Gastrocnemius medialis (tissue), 4 donors: ENCODE results near the gene CAMTA1. TPM values are rescaled to one million over a fixed set of nuclear protein-coding genes. Genes with fewer than 3 reads are reported as not detected.
A peak's percentile ranks its signal among the peaks of the same experiment; 100 is the strongest.

Source experiments
- ATAC-seq, 2 donors: fragments of 150-250 bp; one replicate each; pipeline ENCODE4 v1.9.1; 2016
- DNase-seq, 2 donors: peaks; one replicate each; pipeline ENCODE4 v3.0.0-alpha.2; 2019
- H3K27ac ChIP-seq, 4 donors: fragments of 200-600 bp; sonication (generic); 1 replicate in 1 of 4; 2 replicates in 3 of 4; pipeline ENCODE4 v1.5.1; 2016 to 2018; ENCODE audit warnings: mild to moderate bottlenecking in 2 of 4, moderate library complexity in 1 of 4
- H3K27me3 ChIP-seq, 3 donors: fragments of 200-600 bp; sonication (generic) in 2 of 3; 1 replicate in 1 of 3; 2 replicates in 2 of 3; pipeline versions ENCODE4 v1.5.1 to v1.6.0; 2016 to 2019; ENCODE audit warnings: mild to moderate bottlenecking in 1 of 3, moderate library complexity in 1 of 3
- H3K36me3 ChIP-seq, 2 donors: fragments of 200-600 bp; sonication (generic) in 1 of 2; one replicate each; pipeline ENCODE4 v1.5.1; 2017 to 2018
- H3K4me1 ChIP-seq, 2 donors: fragments of 200-600 bp; sonication (generic) in 1 of 2; one replicate each; pipeline ENCODE4 v1.5.1; 2016 to 2017; ENCODE audit warnings: mild to moderate bottlenecking in 2 of 2
- H3K4me3 ChIP-seq, 4 donors: fragments of 200-600 bp; sonication (generic) in 3 of 4; 1 replicate in 1 of 4; 2 replicates in 3 of 4; pipeline ENCODE4 v1.5.1; 2016 to 2019; ENCODE audit warnings: mild to moderate bottlenecking in 2 of 4
- H3K9me3 ChIP-seq, 3 donors: fragments of 200-600 bp; sonication (generic) in 2 of 3; 1 replicate in 1 of 3; 2 replicates in 2 of 3; pipeline ENCODE4 v1.5.1; 2016 to 2019
- POLR2A ChIP-seq, 2 donors: fragments of 450-650 bp; IDR thresholded peaks; one replicate each; pipeline ENCODE4 v1.6.1; 2017; ENCODE audit warnings: antibody characterized with exemption in 2 of 2, mild to moderate bottlenecking in 2 of 2, moderate library complexity in 2 of 2
- in situ Hi-C, 4 donors: fragments of 200-750 bp; cut with MboI; loops; one replicate each; pipeline versions ENCODE4 v1.15.0 to v1.8.0; 2017; ENCODE audit warnings: low sequenced_read_pairs in 4 of 4
- intact Hi-C: fragments of 100-400 bp; cut with DNase I; formaldehyde crosslinking; loops from one replicate; pipeline ENCODE4 v1.15.1; 2023; ENCODE audit warnings: low total_unique reads
- total RNA-seq, 4 donors: library from RNA; depleted of rRNA; stranded (reverse); fragments of >200 nt; gene quantifications; one replicate each; pipeline versions ENCODE4 v1.1.0 to v1.2.3, GENCODE V29; 2016
- TF ChIP-seq, protein P1 (sequence below), 5 experiments: fragments of 450-650 bp in 3 of 5; fragments of 200-600 bp in 2 of 5; sonication (generic) in 2 of 5; IDR thresholded peaks in 4 of 5; conservative IDR thresholded peaks in 1 of 5; 1 replicate in 4 of 5; 2 replicates in 1 of 5; pipeline ENCODE4 v1.5.1; 2016 to 2019; ENCODE audit warnings: antibody characterized with exemption in 5 of 5, mild to moderate bottlenecking in 3 of 5, moderate library complexity in 3 of 5

CAMTA1 gene
- total RNA-seq, 4 donors from 2014 or later: 60.5 to 113 (median 70.4) TPM

DNA sequence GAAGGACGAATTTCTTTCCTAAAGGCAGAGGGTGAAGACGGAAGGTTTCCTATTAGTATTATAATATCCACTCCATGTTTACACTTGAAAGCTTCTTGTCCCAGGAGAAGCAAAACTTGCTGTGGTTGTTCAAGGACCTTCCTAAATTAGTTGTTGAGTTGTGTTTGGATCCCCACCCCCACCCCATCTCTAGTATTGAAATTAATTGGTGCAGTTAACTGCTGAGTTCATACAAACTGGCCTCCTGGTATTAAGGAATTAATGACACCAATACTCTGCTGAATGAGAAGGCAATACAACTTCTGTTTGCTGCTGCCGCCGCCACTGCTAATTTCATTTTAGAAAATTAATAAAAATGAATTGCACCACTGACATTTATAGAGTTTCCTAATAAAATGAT, 308.8 kb downstream of the CAMTA1 start:
- in situ Hi-C loops: no loop called here
- DNase-seq: no peak
- TF ChIP-seq, protein P1, sequence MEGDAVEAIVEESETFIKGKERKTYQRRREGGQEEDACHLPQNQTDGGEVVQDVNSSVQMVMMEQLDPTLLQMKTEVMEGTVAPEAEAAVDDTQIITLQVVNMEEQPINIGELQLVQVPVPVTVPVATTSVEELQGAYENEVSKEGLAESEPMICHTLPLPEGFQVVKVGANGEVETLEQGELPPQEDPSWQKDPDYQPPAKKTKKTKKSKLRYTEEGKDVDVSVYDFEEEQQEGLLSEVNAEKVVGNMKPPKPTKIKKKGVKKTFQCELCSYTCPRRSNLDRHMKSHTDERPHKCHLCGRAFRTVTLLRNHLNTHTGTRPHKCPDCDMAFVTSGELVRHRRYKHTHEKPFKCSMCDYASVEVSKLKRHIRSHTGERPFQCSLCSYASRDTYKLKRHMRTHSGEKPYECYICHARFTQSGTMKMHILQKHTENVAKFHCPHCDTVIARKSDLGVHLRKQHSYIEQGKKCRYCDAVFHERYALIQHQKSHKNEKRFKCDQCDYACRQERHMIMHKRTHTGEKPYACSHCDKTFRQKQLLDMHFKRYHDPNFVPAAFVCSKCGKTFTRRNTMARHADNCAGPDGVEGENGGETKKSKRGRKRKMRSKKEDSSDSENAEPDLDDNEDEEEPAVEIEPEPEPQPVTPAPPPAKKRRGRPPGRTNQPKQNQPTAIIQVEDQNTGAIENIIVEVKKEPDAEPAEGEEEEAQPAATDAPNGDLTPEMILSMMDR (IDR thresholded peaks at IDR 0.05 in 4 of 5, conservative IDR thresholded peaks at IDR 0.05 in 1 of 5): no peak
- TF ChIP-seq POLR2A (IDR thresholded peaks at IDR 0.05): no peak
- no peaks in the 10 kb centered on the region for H3K36me3 ChIP-seq
- peaks cover 0 to 18% of the 10 kb centered on the region in 2 donors for H3K4me1 ChIP-seq
- peaks cover 0 to 3% (median 0%) of the 10 kb centered on the region in 3 donors for H3K27me3 ChIP-seq
- intact Hi-C loops: no loop called here
- no peak overlapping the region for H3K27ac ChIP-seq
- ATAC-seq: no peak
- no peak overlapping the region for H3K4me3 ChIP-seq
- no peaks in the 10 kb centered on the region for H3K9me3 ChIP-seq

DNA sequence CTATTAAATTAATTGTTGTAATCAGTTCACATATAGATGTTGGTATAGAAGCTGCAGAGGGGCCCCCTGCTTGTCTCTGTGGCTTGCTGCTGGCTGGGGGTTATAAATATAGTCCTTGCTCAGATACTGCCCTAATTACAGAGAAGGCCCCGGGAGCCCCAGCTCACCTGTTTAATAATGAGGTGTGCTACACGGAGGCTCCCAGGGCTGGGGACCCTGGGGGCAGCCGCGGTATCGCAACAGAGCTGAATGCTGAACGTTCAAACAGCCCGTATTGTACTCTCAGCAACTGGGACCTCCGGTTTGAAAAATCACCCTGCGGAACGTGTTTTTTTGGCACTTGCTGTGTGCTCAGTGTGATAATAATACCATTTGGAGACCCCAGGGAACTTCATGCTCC, 309.3 kb downstream of the CAMTA1 start:
- Histone ChIP-seq H3K4me1 (peaks cover 0 to 21% of the 10 kb centered on the region in 2 donors), H3K36me3 (no peaks in the 10 kb centered on the region), H3K9me3 (no peaks in the 10 kb centered on the region), H3K4me3 (no peak overlapping the region), H3K27ac (no peak overlapping the region), H3K27me3 (peaks cover 0 to 3% (median 0%) of the 10 kb centered on the region in 3 donors)
- DNase-seq (no peak), ATAC-seq (no peak)
- TF ChIP-seq, protein P1 (IDR thresholded peaks at IDR 0.05 in 4 of 5, conservative IDR thresholded peaks at IDR 0.05 in 1 of 5): no peak
- TF ChIP-seq POLR2A (IDR thresholded peaks at IDR 0.05): no peak
- in situ Hi-C loops (no loop called here), intact Hi-C loops (no loop called here)

DNA sequence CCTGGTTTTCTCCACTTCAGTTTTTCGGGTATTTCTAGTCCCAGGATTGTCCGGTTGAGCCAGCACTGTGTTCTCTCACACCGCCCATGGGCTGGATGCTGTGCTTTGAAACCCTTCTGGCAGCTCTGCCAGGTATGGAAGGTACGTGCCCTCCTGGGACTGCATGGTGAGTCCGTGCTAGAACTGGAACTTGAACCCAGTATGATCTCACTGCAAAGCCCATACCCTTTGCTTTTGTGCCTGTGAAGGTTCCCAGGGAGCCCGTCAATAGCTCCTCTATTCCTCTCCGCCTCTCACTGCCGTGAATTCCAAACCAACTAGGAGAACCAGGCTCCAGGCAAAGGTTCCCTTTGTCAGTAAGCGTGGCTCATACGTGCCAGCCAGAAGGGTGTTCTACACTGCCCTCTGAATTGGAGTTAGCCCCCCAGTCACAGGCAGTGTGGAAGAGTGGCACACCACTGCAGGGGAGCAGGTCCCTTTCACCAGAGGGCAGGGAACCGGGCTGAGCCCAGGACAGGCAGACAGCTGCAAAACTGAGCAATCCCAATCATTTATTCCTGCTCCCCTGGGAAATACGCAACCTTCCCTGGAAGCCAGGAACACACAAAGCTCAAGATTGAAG, 310.2 kb downstream of the CAMTA1 start:
- no peak for ATAC-seq
- peaks cover 0 to 24% of the 10 kb centered on the region in 2 donors for H3K4me1 ChIP-seq
- in situ Hi-C loops: no loop called here
- no peak overlapping the region for H3K27ac ChIP-seq
- H3K4me3 ChIP-seq: no peak overlapping the region
- no peaks in the 10 kb centered on the region for H3K9me3 ChIP-seq
- intact Hi-C loops: no loop called here
- TF ChIP-seq, protein P1 (IDR thresholded peaks at IDR 0.05 in 4 of 5, conservative IDR thresholded peaks at IDR 0.05 in 1 of 5): no peak
- TF ChIP-seq POLR2A (IDR thresholded peaks at IDR 0.05): no peak
- no peak for DNase-seq
- no peaks in the 10 kb centered on the region for H3K36me3 ChIP-seq
- peaks cover 0 to 3% (median 0%) of the 10 kb centered on the region in 3 donors for H3K27me3 ChIP-seq

DNA sequence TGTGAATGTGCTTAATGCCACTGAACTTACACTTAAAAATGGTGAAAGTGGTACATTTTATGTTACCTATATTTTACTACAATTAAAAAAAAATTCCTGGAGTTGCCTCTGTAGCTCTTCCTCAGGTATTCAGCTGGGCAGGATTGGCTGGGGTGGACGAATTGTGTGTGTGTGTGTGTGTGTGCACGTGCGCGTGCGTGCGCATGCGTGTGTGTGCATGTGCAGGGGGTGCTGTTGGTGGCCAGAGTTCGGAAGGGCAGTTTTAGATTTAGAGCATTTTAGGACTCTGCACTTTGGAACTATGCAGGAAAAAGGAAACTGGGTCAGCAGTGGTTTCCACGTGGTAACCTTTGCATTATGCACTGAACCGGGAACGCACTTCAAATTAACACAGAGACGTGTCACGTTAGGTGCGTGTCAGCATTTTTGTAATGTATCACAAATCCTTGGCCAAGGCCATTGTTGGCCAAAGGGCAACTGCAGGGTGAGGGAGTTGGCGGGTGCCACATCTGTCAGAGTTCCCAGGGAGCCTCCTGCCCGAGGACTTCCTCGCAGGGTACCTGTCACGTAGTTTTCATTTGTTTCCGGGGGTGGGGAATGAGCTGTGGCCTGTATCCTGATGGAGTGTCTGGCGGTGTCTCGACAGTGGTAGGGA, 312.8 kb downstream of the CAMTA1 start:
- peaks cover 0 to 3% (median 0%) of the 10 kb centered on the region in 3 donors for H3K27me3 ChIP-seq
- peak in 1 of 2 donors; percentile 27 for DNase-seq
- no peak overlapping the region for H3K4me3 ChIP-seq
- no peaks in the 10 kb centered on the region for H3K36me3 ChIP-seq
- TF ChIP-seq, protein P1 (IDR thresholded peaks at IDR 0.05 in 4 of 5, conservative IDR thresholded peaks at IDR 0.05 in 1 of 5): no peak
- TF ChIP-seq POLR2A (IDR thresholded peaks at IDR 0.05): no peak
- peak overlapping the region in 3 of 4 donors; percentile 31 to 80 (median 52) for H3K27ac ChIP-seq
- ATAC-seq: peak; percentile 40 to 71
- in situ Hi-C loops: no loop called here
- no peaks in the 10 kb centered on the region for H3K9me3 ChIP-seq
- intact Hi-C loops: no loop called here
- H3K4me1 ChIP-seq: peaks cover 0 to 21% of the 10 kb centered on the region in 2 donors
